OCI-LY3 (cell line): ENCODE results near the gene NCOA1.

Source experiments
- CTCF ChIP-seq: fragments of 200-600, 300-600 bp; sonication (generic); IDR thresholded peaks from 2 replicates; pipeline ENCODE4 v1.5.1; 2014; ENCODE audit warnings: antibody characterized with exemption, low read length, low read depth
- EZH2phosphoT487 ChIP-seq: fragments of 200-600 bp; shearing (Covaris generic); IDR thresholded peaks from 2 replicates; pipeline ENCODE4 v1.6.1; 2018; ENCODE audit warnings: antibody characterized with exemption, mixed run types, low read depth

- no peak for TF ChIP-seq CTCF
- TF ChIP-seq EZH2phosphoT487 = no peak
Measured at GRCh38 chr2:24642351-24642750, 151.3 kb downstream of the NCOA1 start.
